Measurements from ENCODE around the gene SELENOW. TPM values are rescaled to one million over a fixed set of nuclear protein-coding genes. Genes with fewer than 3 reads are reported as not detected.

SELENOW gene
- total RNA-seq, 1 donor from 2014 or later: 117 TPM

DNA sequence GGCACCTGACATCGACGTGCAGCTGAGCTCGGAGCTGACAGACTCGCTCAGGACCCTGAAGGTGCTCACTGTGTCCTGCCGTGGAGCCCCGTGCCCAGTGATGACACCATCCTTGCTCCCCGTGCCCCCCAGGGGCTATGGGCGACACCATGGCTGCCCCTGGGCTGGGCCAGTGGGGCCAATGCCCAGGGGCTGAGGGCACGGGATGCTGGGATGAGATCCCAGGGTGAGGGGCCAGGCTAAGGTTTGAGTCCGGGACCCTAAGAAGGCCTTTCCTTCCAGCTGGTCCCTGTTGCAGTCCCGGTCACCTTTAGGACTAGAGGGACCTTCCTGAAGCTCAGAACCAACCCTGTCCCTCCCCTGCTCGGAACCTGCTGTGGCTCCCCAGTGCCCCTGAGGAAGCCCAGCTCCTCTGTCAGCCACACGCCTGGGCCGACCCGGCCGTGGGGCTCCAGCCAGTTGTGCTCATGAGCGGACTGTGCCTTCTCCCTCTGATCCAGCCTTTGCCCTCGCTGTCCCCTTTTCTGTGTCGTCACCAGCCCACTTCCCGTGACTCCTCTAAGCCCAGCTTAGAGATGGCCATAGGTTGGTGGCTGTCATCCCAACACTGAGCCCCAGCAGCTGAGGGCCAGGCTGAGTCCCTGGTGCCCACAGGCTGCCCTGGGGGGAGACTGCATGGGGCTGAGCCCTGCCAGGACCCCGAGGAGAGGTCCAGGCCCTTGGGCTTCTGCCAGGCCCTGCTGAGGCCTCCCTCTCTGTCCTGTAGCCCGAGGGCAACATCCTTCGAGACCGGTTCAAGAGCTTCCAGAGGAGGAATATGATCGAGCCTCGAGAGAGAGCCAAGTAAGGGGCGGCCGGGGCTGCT lies 22.5 kb upstream of the SELENOW start:
- TF ChIP-seq, protein P1, sequence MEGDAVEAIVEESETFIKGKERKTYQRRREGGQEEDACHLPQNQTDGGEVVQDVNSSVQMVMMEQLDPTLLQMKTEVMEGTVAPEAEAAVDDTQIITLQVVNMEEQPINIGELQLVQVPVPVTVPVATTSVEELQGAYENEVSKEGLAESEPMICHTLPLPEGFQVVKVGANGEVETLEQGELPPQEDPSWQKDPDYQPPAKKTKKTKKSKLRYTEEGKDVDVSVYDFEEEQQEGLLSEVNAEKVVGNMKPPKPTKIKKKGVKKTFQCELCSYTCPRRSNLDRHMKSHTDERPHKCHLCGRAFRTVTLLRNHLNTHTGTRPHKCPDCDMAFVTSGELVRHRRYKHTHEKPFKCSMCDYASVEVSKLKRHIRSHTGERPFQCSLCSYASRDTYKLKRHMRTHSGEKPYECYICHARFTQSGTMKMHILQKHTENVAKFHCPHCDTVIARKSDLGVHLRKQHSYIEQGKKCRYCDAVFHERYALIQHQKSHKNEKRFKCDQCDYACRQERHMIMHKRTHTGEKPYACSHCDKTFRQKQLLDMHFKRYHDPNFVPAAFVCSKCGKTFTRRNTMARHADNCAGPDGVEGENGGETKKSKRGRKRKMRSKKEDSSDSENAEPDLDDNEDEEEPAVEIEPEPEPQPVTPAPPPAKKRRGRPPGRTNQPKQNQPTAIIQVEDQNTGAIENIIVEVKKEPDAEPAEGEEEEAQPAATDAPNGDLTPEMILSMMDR (conservative IDR thresholded peaks at IDR 0.05): no peak
- no peak overlapping the region for H3K4me3 Mint-ChIP-seq
- no peaks in the 10 kb centered on the region for H3K4me1 Mint-ChIP-seq (ENCODE audit: unreplicated experiment)
- DNase-seq (ENCODE audit: extremely low spot score, unreplicated experiment): no peak
- no peaks in the 10 kb centered on the region for H3K27me3 Mint-ChIP-seq
- H3K36me3 Mint-ChIP-seq: peaks cover 28% of the 10 kb centered on the region
- H3K9me3 Mint-ChIP-seq: no peaks in the 10 kb centered on the region
- H3K27ac Mint-ChIP-seq: no peak overlapping the region

DNA sequence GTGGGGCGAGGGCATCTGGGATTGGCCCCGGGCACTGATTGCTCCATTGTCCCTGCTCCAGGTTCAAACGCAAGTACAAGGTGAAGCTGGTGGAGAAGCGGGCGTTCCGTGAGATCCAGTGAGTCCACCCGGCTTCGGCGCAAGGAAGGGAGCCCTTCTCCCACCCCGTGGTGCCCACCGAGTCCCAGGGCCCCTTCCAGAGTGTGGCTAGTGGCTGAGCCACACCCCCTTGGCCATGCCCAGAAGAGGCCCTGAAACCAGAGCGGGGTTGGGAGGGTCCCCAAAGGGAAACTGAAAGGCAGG lies 21.9 kb upstream of the SELENOW start:
- Mint-ChIP-seq H3K4me1 (ENCODE audit: unreplicated experiment) (no peaks in the 10 kb centered on the region), H3K27me3 (no peaks in the 10 kb centered on the region), H3K9me3 (no peaks in the 10 kb centered on the region), H3K27ac (peak overlapping the region; percentile 43), H3K36me3 (peaks cover 28% of the 10 kb centered on the region), H3K4me3 (no peak overlapping the region)
- TF ChIP-seq, protein P1 (conservative IDR thresholded peaks at IDR 0.05): no peak
- DNase-seq (ENCODE audit: extremely low spot score, unreplicated experiment): no peak

DNA sequence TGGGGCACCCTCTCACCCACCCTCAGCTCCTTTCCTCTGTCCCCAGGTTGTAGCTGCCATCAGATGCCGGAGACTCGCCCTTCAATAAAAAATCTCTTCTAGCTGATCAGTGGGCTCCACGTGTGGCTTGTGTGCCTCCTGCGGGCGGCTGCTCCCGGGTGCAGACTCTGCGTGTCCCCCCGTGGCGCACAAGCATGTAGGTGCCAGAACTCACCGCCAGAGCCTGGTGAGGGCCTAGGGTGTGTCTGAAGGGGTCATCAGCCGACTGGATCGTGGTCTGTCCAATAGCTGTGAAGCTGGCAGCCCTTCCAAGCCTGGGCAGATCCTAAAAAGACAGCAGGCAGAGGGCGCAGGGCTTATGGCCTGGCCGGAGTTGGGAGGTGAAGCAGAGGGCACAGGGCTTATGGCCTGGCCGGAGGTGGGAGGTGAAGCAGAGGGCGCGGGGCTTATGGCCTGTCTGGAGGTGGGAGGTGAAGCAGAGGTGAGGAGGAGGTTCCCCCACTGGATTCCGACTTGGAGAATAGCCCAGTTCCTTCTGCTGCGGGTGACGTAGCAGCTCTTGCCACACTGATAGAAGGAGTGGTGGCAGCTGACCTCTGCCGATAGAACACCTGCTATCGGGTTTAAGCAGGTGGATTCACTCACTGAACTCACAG lies 21.4 kb upstream of the SELENOW start:
- Mint-ChIP-seq H3K36me3 (peaks cover 28% of the 10 kb centered on the region), H3K4me1 (ENCODE audit: unreplicated experiment) (no peaks in the 10 kb centered on the region), H3K27me3 (no peaks in the 10 kb centered on the region), H3K9me3 (no peaks in the 10 kb centered on the region), H3K4me3 (no peak overlapping the region), H3K27ac (peak overlapping the region; percentile 43)
- TF ChIP-seq, protein P1 (conservative IDR thresholded peaks at IDR 0.05): no peak
- DNase-seq (ENCODE audit: extremely low spot score, unreplicated experiment): no peak

DNA sequence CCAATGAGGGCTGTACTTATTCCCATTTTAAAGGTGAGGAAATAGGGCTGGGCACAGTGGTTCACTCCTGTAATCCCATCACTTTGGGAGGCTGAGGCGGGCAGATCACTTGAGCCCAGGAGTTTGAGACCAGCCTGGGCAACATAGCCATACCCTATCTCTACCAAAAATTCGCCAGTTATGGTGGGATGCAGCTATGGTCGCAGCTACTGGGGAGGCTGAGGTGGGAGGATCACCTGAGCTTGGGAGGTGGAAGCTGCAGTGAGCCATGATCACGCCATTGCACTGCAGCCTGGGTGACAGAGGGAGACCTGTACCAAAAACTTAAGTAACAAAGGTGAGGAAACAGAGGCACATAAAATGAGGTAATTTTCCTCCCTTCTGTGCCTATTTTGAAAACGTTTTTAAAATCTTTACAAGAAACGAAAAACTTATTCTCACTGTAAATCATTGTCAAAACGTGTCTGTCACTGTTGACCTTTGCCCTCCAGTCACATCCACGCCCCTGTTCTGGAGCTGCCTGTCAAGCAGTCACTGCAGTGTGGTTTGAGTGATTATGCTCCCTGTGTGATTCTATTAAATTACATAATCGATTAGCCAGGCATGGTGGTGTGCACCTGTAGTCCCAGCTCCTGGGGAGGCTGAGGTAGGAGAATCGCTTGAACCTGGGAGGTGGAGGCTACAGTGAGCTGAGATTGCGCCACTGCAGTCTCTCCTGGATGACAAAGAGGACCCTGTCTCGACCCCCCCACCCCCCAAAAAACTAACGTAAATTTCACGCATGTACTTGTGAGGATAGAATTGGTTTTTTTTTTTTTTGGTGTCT lies 20.7 kb upstream of the SELENOW start:
- TF ChIP-seq, protein P1 (conservative IDR thresholded peaks at IDR 0.05): no peak
- no peak for DNase-seq (ENCODE audit: extremely low spot score, unreplicated experiment)
- Mint-ChIP-seq H3K4me1 (ENCODE audit: unreplicated experiment) (no peaks in the 10 kb centered on the region), H3K27me3 (no peaks in the 10 kb centered on the region), H3K27ac (peak overlapping the region; percentile 55), H3K4me3 (no peak overlapping the region), H3K36me3 (peaks cover 28% of the 10 kb centered on the region), H3K9me3 (no peaks in the 10 kb centered on the region)

DNA sequence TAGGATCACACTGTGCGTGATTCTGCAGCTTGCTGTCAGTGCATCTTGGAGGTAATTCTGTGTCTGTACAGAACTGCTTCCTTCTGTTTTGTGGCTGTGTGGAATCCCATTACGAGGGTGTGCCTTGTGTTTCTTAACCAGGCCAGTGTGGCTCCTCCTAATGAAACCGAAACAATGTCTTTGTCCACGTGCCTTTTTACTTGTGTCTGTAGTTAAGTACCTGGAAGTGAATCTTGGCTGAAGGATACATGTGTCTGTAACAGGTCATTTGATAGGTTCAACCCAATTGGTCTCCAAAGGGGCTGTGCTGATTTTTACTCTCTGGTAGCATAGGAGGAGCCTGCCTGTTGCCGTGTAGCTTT lies 20.1 kb upstream of the SELENOW start:
- H3K4me1 Mint-ChIP-seq (ENCODE audit: unreplicated experiment): no peaks in the 10 kb centered on the region
- H3K27ac Mint-ChIP-seq: peak overlapping the region; percentile 55
- TF ChIP-seq, protein P1 (conservative IDR thresholded peaks at IDR 0.05): no peak
- no peak for DNase-seq (ENCODE audit: extremely low spot score, unreplicated experiment)
- H3K36me3 Mint-ChIP-seq: peaks cover 25% of the 10 kb centered on the region
- H3K4me3 Mint-ChIP-seq: no peak overlapping the region
- no peaks in the 10 kb centered on the region for H3K9me3 Mint-ChIP-seq
- no peaks in the 10 kb centered on the region for H3K27me3 Mint-ChIP-seq
